ENCODE measurements around the gene TNFRSF18.

GRCh38 chr1:1210726-1211540, 4.5 kb upstream of the TNFRSF18 start:
- TF ChIP-seq EZH2 (optimal IDR thresholded peaks at IDR 0.05; ENCODE audit: low read depth, low read length) (no peak), CTCF (IDR thresholded peaks at IDR 0.05; ENCODE audit: low read length) (no peak)
